GM21515 (cell line): Measurements from ENCODE around the gene LDLRAD3.

Experiments
- ATAC-seq: cut with Tn5 transposase; IDR thresholded peaks from one replicate; pipeline ENCODE4 v1.9.1; 2021; ENCODE audit not compliant: unreplicated experiment

LDLRAD3 gene

GRCh38 chr11:36071917-36072500 is 128.1 kb downstream of the LDLRAD3 start:
- no peak for ATAC-seq

- no peak for ATAC-seq
Measured at GRCh38 chr11:36073411-36074203, 129.7 kb downstream of the LDLRAD3 start.

GRCh38 chr11:36074941-36075431 is 131.1 kb downstream of the LDLRAD3 start:
- ATAC-seq = no peak

GRCh38 chr11:36077368-36077767 is 133.5 kb downstream of the LDLRAD3 start:
- ATAC-seq = no peak

GRCh38 chr11:36077886-36078685 is 134.2 kb downstream of the LDLRAD3 start:
- ATAC-seq = no peak

- no peak for ATAC-seq
Measured at GRCh38 chr11:36078686-36079055, 134.8 kb downstream of the LDLRAD3 start.

GRCh38 chr11:36079878-36080675 is 136.2 kb downstream of the LDLRAD3 start:
- ATAC-seq = no peak

GRCh38 chr11:36081274-36081945 is 137.5 kb downstream of the LDLRAD3 start:
- ATAC-seq = no peak

- no peak for ATAC-seq
Measured at GRCh38 chr11:36086366-36086765, 142.5 kb downstream of the LDLRAD3 start.

GRCh38 chr11:36088266-36088972 is 144.6 kb downstream of the LDLRAD3 start:
- ATAC-seq = no peak

- ATAC-seq = no peak
Measured at GRCh38 chr11:36089920-36090319, 146.1 kb downstream of the LDLRAD3 start.

- no peak for ATAC-seq
Measured at GRCh38 chr11:36090356-36091109, 146.7 kb downstream of the LDLRAD3 start.

GRCh38 chr11:36091256-36091811 is 147.5 kb downstream of the LDLRAD3 start:
- ATAC-seq = no peak

- no peak for ATAC-seq
Measured at GRCh38 chr11:36092314-36093030, 148.6 kb downstream of the LDLRAD3 start.

- ATAC-seq = no peak
Measured at GRCh38 chr11:36093548-36093947, 149.7 kb downstream of the LDLRAD3 start.

- ATAC-seq = no peak
Measured at GRCh38 chr11:36094164-36094563, 150.3 kb downstream of the LDLRAD3 start.

GRCh38 chr11:36095716-36096115 is 151.9 kb downstream of the LDLRAD3 start:
- no peak for ATAC-seq

- ATAC-seq = no peak
Measured at GRCh38 chr11:36097219-36097650, 153.4 kb downstream of the LDLRAD3 start.
